ENCODE data around the gene ATG10. TPM values are rescaled to one million over a fixed set of nuclear protein-coding genes. Genes with fewer than 3 reads are reported as not detected.

ATG10 gene
- total and polyA plus RNA-seq, 8 donors = 6.4 to 15.7 (median 11.1) TPM

DNA sequence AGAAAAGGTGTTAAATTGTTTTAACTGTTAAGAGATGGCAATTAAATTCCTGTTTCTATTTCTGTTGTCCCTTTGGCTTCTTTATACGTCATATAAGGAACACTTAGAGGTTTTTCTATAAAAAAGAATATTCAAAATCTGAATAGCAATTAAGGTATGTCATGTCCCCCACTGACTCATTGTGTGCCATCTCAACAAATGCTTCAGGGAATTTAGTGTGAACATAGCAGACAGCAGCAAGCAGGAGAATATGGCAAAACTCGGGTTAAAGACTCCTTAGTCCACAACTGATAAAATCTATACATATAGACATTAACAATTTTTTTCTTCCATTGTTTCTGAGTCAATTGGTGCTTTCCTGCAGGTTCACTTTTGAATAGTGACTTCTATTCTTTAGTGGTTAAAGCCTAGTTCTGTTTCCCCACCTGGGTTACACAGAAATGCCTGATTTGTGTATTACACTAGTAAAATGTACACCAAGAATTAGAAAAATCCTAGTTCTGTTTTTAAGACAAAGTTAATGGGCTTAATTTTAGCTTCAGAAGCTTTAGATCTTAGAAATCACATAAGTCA, 324.2 kb downstream of the ATG10 start:
- H3K9me3 ChIP-seq = no peaks in the 10 kb centered on the region
- H3K27ac ChIP-seq = no peak overlapping the region
- H3K36me3 ChIP-seq = no peaks in the 10 kb centered on the region
- no peak for DNase-seq
- ATAC-seq = no peak
- no peaks in the 10 kb centered on the region for H3K27me3 ChIP-seq
- TF ChIP-seq, protein P1, sequence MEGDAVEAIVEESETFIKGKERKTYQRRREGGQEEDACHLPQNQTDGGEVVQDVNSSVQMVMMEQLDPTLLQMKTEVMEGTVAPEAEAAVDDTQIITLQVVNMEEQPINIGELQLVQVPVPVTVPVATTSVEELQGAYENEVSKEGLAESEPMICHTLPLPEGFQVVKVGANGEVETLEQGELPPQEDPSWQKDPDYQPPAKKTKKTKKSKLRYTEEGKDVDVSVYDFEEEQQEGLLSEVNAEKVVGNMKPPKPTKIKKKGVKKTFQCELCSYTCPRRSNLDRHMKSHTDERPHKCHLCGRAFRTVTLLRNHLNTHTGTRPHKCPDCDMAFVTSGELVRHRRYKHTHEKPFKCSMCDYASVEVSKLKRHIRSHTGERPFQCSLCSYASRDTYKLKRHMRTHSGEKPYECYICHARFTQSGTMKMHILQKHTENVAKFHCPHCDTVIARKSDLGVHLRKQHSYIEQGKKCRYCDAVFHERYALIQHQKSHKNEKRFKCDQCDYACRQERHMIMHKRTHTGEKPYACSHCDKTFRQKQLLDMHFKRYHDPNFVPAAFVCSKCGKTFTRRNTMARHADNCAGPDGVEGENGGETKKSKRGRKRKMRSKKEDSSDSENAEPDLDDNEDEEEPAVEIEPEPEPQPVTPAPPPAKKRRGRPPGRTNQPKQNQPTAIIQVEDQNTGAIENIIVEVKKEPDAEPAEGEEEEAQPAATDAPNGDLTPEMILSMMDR (IDR thresholded peaks at IDR 0.05) = no peak
- intact Hi-C loops (cut with DNase I) = no loop called here
- H3K4me1 ChIP-seq = no peaks in the 10 kb centered on the region
- no peak overlapping the region for H3K4me3 ChIP-seq

DNA sequence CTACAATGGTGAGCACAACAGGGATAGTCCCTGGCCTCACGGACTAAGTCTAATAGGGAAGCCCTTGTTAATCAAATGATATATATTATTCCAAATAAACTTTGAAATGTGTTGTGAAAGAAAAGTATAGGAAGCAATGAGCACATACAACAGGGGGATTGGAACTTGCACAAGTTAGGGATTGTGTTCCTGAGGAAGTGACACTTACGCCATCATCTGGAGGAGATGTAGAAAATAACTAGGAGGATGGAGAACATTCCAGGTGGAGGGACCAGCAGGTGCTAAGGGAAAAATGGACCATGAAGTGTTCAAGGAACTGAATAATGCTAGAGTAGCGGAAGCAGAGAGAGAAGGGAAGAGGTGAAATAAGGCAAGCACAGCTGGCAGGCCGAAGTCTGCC, 325.1 kb downstream of the ATG10 start:
- ATAC-seq (no peak), DNase-seq (no peak)
- no peaks in the 10 kb centered on the region for H3K36me3 ChIP-seq
- H3K4me3 ChIP-seq = no peak overlapping the region
- H3K4me1 ChIP-seq = no peaks in the 10 kb centered on the region
- no peak overlapping the region for H3K27ac ChIP-seq
- intact Hi-C loops (cut with DNase I) = no loop called here
- no peaks in the 10 kb centered on the region for H3K27me3 ChIP-seq
- TF ChIP-seq, protein P1 (IDR thresholded peaks at IDR 0.05) = no peak
- H3K9me3 ChIP-seq = no peaks in the 10 kb centered on the region

DNA sequence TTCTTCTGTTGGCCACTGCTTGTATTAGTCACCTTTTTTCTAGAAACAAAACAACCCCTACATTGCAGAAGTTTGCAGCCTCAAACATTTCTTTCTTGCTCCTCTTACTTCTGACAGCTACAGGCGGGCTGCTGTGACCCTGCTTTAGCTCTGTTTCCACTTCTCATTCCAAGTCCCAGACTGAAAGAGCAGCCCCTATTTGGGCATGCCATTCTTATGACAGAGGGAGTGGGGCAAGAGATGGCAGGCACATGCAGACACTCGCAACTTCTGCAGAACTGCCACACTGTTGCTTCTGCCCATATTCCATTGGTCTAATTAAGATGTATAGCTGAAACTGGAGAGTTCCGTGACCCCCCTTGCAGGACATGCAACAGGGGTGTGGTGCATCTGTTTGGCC, 325.9 kb downstream of the ATG10 start:
- ATAC-seq = no peak
- Histone ChIP-seq H3K4me1 (no peaks in the 10 kb centered on the region), H3K27ac (no peak overlapping the region), H3K4me3 (no peak overlapping the region), H3K27me3 (no peaks in the 10 kb centered on the region), H3K9me3 (no peaks in the 10 kb centered on the region), H3K36me3 (no peaks in the 10 kb centered on the region)
- no peak for DNase-seq
- TF ChIP-seq, protein P1 (IDR thresholded peaks at IDR 0.05) = no peak
- intact Hi-C loops (cut with DNase I) = no loop called here

DNA sequence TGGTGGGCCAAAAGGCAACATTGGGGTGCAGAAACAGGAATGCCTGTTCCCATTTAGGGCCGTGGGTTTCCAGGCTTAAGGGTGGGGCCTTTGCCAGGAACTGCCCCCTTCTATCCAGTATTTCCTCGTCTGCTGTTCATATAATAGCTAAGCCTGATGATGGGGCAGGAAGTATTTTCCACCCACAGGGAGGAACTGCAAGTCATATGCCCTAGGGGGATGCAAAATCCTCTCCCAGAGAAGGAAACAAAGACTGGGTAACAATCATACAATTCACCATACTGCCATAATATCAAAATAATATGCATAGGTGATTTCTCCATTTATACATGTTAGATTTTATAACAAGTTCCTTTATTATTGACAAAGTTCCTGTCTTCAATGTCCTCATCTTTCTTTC, 326.8 kb downstream of the ATG10 start:
- intact Hi-C loops (cut with DNase I) = no loop called here
- Histone ChIP-seq H3K27me3 (no peaks in the 10 kb centered on the region), H3K36me3 (no peaks in the 10 kb centered on the region), H3K9me3 (no peaks in the 10 kb centered on the region), H3K4me3 (no peak overlapping the region), H3K4me1 (no peaks in the 10 kb centered on the region), H3K27ac (no peak overlapping the region)
- TF ChIP-seq, protein P1 (IDR thresholded peaks at IDR 0.05) = no peak
- DNase-seq (no peak), ATAC-seq (no peak)

DNA sequence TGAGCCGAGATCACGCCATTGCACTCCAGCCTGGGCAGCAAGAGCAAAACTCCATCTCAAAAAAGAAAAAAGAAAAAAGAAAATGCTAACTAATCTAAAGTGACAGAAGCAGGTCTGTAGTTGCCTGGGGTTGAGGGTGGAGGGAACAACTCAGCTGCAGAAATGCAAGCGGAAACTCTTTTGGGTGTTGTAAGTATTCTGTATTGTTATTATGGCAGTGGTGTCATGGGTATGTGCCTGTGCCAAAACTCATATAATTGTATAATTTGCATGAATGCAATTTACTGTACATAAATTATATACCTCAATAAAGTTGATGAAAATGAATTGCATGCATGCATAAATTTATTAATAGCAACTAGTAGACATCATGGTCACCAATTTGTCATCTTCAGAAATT, 329.4 kb downstream of the ATG10 start:
- ATAC-seq (no peak), DNase-seq (no peak)
- no peak overlapping the region for H3K27ac ChIP-seq
- H3K4me1 ChIP-seq = no peaks in the 10 kb centered on the region
- H3K4me3 ChIP-seq = no peak overlapping the region
- H3K36me3 ChIP-seq = no peaks in the 10 kb centered on the region
- no peaks in the 10 kb centered on the region for H3K27me3 ChIP-seq
- intact Hi-C loops (cut with DNase I) = no loop called here
- no peaks in the 10 kb centered on the region for H3K9me3 ChIP-seq
- TF ChIP-seq, protein P1 (IDR thresholded peaks at IDR 0.05) = no peak

Other genes with a start within 250 kb of the ATG10 start
- 10 to 100 TPM; 31.6 to 37.3 TPM for gene SSBP2, start 220.9 kb upstream of the ATG10 start, total RNA-seq
- gene SSBP2, start 220.9 kb upstream of the ATG10 start, polyA plus RNA-seq (ENCODE audit: insufficient read length in 6 of 6) = 100 to 1,000 TPM in 1 of 6 donors, 10 to 100 TPM in 5; 65.1 to 103 (median 78.5) TPM

Data from left lung (tissue), 10 donors.